NK-92 (cell line): Measurements from ENCODE around the gene RDH14.

Source experiments
- DNase-seq: peaks from one replicate; lab custom pipeline; 2025; ENCODE audit not compliant: unreplicated experiment; lab: John Stamatoyannopoulos, UW

RDH14 gene

DNA sequence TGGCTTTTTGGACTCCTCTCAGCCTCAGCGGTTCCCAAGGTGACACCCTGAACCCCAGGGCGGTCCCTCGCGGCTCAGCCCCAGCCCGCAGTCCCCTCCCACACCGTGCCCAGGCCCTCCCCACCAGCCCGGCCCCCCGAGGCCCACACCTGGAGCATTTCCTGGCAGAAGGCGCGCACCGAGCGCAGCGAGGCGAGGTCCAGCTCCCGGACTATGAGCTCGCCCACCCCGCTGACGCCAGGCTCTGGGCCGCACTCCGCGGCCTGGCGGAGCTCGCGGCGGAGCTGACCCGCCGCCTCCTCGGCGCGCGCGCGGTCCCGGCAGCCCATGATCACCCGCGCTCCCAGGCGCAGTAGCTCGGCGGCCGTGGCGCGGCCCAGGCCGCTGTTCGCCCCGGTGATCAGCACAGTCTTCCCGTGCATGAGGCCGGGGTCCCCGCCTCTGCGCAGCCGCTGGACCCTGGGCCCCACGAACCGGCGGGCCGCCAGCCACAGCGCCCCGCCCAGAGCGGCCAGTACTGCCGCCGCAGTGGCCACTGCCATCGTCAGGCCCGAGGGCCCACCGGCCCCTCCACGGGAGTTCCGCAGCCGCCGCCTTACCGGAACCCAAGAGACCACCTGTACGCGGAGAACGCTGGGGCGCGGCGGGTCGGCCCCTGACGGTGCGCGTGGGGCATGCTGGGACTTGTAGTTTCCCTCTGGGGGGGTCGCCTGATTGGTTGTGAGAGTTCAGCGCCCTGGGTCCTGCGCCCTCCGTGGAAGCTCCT, at the start of gene RDH14:
Gene RDH14, minus strand, starts transcription at position 623 of the 766 bp plus-strand sequence. Its CDS starts 81 bp downstream, at position 542.
- peak; percentile 30 for DNase-seq

GRCh38 chr2:18610090-18610489, 49.6 kb upstream of the RDH14 start:
- DNase-seq = no peak

DNA sequence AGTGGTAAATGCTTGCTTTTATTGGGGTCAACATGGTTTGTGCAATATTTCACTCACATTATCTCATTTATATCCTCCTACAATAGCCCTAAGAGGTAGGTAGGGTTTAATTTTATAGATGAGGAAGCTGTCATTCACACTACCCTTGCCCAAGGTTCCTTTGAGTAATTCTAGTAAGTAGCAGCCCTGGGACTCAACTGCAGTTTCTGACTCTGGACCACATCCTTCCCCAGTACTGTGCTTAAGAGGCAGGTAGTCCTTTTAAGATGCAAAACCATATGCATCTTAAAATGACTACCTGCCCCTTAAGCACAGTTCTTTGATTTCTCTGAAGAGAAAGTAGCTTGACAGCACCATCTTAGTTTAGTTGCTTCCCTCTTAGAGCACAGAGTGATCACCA, 44.7 kb upstream of the RDH14 start:
- no peak for DNase-seq

DNA sequence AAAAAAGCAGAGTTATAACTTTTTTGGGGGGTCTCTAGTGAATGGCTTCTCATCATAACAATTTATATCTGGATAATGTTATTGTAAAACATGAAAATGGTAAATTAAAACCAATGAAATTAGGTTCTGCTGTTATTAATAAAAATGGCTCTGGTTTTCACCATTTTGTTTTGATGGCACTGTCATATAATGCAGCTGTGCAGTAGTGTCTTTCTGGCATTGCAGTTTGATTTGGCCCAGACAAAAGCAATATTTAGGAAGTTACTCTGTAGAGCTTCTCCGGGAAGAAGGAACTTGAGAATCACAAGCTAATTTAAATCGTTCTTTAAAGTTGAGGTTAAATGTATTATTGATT, 44.1 kb upstream of the RDH14 start:
- DNase-seq = no peak

GRCh38 chr2:18603854-18604530, 43.5 kb upstream of the RDH14 start:
- no peak for DNase-seq

GRCh38 chr2:18602298-18602697, 41.8 kb upstream of the RDH14 start:
- DNase-seq = no peak

DNA sequence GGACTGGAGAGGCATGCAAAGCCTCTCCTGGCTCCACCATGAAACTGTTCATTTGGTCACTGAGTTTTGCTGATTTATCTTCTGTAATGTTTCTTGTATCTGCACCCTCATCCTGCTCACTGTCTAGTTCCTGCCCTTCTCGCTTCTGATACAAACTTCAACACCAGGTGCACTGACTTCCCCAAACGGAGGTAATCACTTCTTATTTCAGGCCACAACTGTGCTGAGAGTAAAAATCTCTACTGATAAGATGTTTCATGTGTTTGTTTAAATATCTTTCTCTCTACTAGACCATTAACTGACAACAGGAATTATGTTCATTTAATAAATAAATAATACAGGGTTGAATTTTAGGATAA, 39.8 kb upstream of the RDH14 start:
- no peak for DNase-seq

DNA sequence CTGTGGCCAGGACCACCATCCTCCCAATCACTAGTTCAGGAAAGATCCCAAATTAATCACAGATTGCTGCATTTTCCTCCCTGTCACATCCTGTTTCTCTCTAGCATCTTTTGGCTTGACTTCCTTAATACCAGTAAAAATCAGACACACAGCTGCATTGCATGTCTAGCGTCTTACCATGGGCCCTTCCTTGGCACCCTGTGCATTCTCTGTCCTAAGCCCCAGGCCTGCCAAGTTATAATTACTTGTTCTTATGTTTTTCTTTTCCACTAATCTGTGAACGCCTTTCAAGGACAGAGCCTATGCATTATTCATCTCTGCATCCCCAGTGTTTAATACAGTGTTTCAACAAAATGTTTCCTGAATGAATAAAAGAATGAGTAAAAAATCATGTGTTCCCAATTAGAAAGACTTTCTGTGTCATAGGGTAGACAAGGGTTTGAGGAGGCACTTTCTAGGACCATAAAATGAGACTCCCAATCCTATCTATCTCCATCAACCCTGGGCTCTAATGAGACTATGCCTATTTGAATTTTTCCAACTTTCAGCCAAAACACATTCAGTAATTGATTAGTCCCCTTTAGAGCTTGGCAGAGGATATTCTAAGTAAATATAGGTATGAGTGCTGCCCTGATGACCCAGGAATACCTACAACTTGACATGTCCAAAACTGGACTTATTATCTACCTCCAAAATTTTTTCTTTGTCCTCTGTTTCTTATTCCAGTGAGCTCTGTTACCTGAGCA, 39.2 kb upstream of the RDH14 start:
- no peak for DNase-seq

- DNase-seq = no peak
Observed at GRCh38 chr2:18598848-18599484, 38.5 kb upstream of the RDH14 start.

DNA sequence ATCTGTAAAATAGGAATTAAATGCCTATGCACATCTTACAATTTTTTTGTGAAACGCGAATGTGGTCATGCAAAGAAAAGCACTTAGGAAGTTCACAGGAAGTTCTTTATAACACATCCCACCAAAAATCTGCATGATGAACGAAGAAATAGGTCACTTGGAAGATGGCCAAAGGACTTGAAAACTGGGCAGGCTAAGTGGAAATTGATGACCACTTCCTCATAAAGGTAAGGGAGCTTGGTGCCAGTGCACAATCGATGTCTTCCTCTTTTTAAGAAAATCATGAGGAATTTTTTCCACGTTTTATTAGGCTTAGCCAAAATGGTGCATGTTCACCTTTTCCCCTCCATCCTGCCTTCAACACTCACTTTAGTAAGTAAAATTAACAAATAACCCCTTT, 37.2 kb upstream of the RDH14 start:
- no peak for DNase-seq

- DNase-seq = no peak
Observed at GRCh38 chr2:18596993-18597392, 36.5 kb upstream of the RDH14 start.

GRCh38 chr2:18593496-18593895, 33.0 kb upstream of the RDH14 start:
- no peak for DNase-seq

- DNase-seq = no peak
Observed at GRCh38 chr2:18592372-18592771, 31.9 kb upstream of the RDH14 start.

DNA sequence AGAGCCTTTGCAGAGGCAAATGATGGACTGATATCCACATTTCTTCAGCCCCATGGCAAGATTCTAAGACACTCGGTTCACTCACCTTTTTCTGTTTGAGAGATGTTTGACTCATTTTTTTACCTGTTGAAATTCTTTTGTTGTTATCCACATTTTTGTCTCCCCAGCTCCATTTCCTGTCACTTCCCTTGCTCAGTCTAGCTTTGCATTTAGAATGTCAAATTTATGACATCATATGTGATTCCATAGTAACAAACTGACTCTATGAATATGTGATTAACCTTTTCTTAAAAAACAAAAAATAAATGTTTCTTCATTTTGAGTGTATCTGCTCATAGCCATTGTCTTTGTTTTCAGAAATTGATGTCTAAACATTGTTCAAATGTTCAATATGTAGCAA, 28.9 kb upstream of the RDH14 start, which contains the start of gene NT5C1B:
Gene NT5C1B, minus strand, starts transcription at position 216 of the 400 bp plus-strand sequence. Its CDS starts 101 bp downstream, at position 115.
- DNase-seq = no peak

- no peak for DNase-seq
Observed at GRCh38 chr2:18588802-18589201, 28.3 kb upstream of the RDH14 start.

- DNase-seq = no peak
Observed at GRCh38 chr2:18588049-18588448, 27.6 kb upstream of the RDH14 start.

DNA sequence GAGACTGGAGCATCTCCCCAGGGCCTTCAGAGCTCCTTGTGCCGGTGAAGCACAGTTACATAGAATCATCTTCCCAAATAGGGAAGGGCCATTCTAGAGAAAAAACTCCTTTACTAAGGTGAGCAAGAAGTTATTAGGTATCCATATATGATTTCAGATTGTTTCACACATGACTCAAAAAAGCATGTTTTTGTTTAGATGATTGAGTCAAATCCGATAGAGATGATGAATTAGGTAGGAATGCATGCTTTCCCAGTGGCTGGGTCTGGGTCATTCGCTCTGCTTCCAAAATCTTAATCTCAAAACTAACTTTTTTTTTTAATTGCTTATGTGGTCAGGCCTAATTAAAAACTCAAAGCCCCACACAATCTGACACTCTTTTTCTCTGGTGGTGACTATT, 25.1 kb upstream of the RDH14 start:
- DNase-seq = no peak

DNA sequence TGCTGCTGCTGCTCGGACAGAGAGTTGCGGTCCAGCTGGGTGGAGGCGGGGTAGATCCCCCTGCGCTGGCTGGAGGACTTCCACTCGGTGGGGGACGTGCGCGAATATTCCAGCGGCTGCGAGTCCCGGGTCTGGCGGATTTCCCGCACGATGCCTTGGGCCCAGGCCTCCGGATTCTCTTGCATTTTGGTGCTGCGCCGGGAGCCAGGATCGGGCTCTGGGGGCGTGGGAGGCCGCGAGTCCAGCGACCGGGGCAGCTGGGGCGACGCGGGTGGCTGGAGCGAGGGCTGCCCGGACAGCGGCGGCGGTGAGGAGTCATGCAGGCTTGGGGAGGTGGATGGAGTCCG, 24.1 kb upstream of the RDH14 start:
- DNase-seq = no peak

GRCh38 chr2:18583905-18584607, 23.6 kb upstream of the RDH14 start:
- no peak for DNase-seq

GRCh38 chr2:18580606-18581005, 20.2 kb upstream of the RDH14 start:
- DNase-seq = no peak

- no peak for DNase-seq
Observed at GRCh38 chr2:18578033-18578432, 17.6 kb upstream of the RDH14 start.
